ENCODE data around the gene ENTR1.

GRCh38 chr9:136361047-136361753 lies 49.2 kb downstream of the ENTR1 start:
- TF ChIP-seq POLR2A (IDR thresholded peaks at IDR 0.05; ENCODE audit: low read depth, low read length) = no peak
- no peak for TF ChIP-seq POLR2AphosphoS5 (IDR thresholded peaks at IDR 0.05; ENCODE audit: low read depth, low read length)
